Measurements from ENCODE around the gene HMOX2.

HMOX2 gene

GRCh38 chr16:4525634-4526277, 49.6 kb downstream of the HMOX2 start:
- Histone ChIP-seq H3K4me3 (ENCODE audit: low read depth in 1 of 2, low read length in 1 of 2) (no peak overlapping the region), H3K27ac (no peak overlapping the region), H3K4me1 (ENCODE audit: control insufficient read depth in 1 of 2, insufficient read depth in 1 of 2, low read depth in 1 of 2, low read length in 1 of 2) (peaks cover 7 to 9% of the 10 kb centered on the region in 2 experiments), H3K9me3 (no peaks in the 10 kb centered on the region), H3K36me3 (no peaks in the 10 kb centered on the region), H3K27me3 (no peaks in the 10 kb centered on the region)
- no peak for TF ChIP-seq CTCF (IDR thresholded peaks at IDR 0.05)

GRCh38 chr16:4529085-4530060, 53.2 kb downstream of the HMOX2 start:
- Histone ChIP-seq H3K9me3 (no peaks in the 10 kb centered on the region), H3K4me1 (ENCODE audit: control insufficient read depth in 1 of 2, insufficient read depth in 1 of 2, low read depth in 1 of 2, low read length in 1 of 2) (peaks cover 0 to 3% of the 10 kb centered on the region in 2 experiments), H3K27me3 (no peaks in the 10 kb centered on the region), H3K36me3 (no peaks in the 10 kb centered on the region), H3K4me3 (ENCODE audit: low read depth in 1 of 2, low read length in 1 of 2) (no peak overlapping the region), H3K27ac (no peak overlapping the region)
- TF ChIP-seq CTCF (IDR thresholded peaks at IDR 0.05), result no peak

GRCh38 chr16:4531811-4532210, 55.6 kb downstream of the HMOX2 start:
- H3K27me3 ChIP-seq, result peaks cover 12% of the 10 kb centered on the region
- peaks cover 0 to 3% of the 10 kb centered on the region in 2 experiments for H3K4me1 ChIP-seq (ENCODE audit: control insufficient read depth in 1 of 2, insufficient read depth in 1 of 2, low read depth in 1 of 2, low read length in 1 of 2)
- no peaks in the 10 kb centered on the region for H3K36me3 ChIP-seq
- no peak overlapping the region for H3K4me3 ChIP-seq (ENCODE audit: low read depth in 1 of 2, low read length in 1 of 2)
- H3K9me3 ChIP-seq, result no peaks in the 10 kb centered on the region
- no peak for TF ChIP-seq CTCF (IDR thresholded peaks at IDR 0.05)
- H3K27ac ChIP-seq, result no peak overlapping the region

- Histone ChIP-seq H3K4me3 (ENCODE audit: low read depth in 1 of 2, low read length in 1 of 2) (no peak overlapping the region), H3K27me3 (peaks cover 16% of the 10 kb centered on the region), H3K27ac (no peak overlapping the region), H3K4me1 (ENCODE audit: control insufficient read depth in 1 of 2, insufficient read depth in 1 of 2, low read depth in 1 of 2, low read length in 1 of 2) (peaks cover 0 to 1% of the 10 kb centered on the region in 2 experiments), H3K36me3 (no peaks in the 10 kb centered on the region), H3K9me3 (no peaks in the 10 kb centered on the region)
- no peak for TF ChIP-seq CTCF (IDR thresholded peaks at IDR 0.05)
These were observed 56.0 kb downstream of the HMOX2 start for GRCh38 chr16:4532238-4532637.

GRCh38 chr16:4533490-4533889, 57.3 kb downstream of the HMOX2 start:
- no peak overlapping the region for H3K4me3 ChIP-seq (ENCODE audit: low read depth in 1 of 2, low read length in 1 of 2)
- no peak for TF ChIP-seq CTCF (IDR thresholded peaks at IDR 0.05)
- peaks cover 29% of the 10 kb centered on the region for H3K27me3 ChIP-seq
- H3K9me3 ChIP-seq, result no peaks in the 10 kb centered on the region
- H3K36me3 ChIP-seq, result no peaks in the 10 kb centered on the region
- H3K4me1 ChIP-seq (ENCODE audit: control insufficient read depth in 1 of 2, insufficient read depth in 1 of 2, low read depth in 1 of 2, low read length in 1 of 2), result peaks cover 6 to 11% of the 10 kb centered on the region in 2 experiments
- no peak overlapping the region for H3K27ac ChIP-seq

Measured in neutrophil (primary cell).